ENCODE measurements around the gene UBE2E2.

UBE2E2 gene

DNA sequence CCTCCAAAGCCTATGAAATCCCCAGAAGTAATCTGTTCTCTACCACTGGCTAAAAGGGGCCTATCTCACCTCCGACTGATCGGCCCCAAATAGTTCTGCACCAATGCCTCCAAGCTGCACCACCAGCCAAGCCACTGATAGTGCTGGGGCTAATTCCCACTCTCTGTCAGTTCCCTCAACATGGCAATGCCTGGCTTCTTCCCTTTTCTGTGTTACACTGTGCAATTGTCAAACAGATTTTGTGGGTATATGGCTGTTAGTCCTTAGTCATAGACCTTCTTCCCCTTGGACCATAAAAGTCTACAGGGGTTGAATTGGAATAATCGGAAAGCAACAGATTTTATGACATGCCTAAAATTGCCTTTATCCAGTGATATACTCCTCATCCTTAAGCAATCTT is 9.3 kb upstream of the UBE2E2 start:
- Histone ChIP-seq H3K9ac (ENCODE audit: low read depth, low read length, poor library complexity, severe bottlenecking) (no peak overlapping the region), H3K4me1 (ENCODE audit: insufficient read depth, low read length, poor library complexity, severe bottlenecking) (no peaks in the 10 kb centered on the region), H3K9me3 (ENCODE audit: insufficient read depth, low read depth, low read length) (no peaks in the 10 kb centered on the region), H3K9me2 (replicated peaks; ENCODE audit: low read depth, low read length) (no peaks in the 10 kb centered on the region), H3K27me3 (ENCODE audit: insufficient read depth, low read length, poor library complexity, severe bottlenecking) (no peaks in the 10 kb centered on the region), H3K4me2 (ENCODE audit: low read depth, low read length, poor library complexity, severe bottlenecking) (no peak overlapping the region), H3K36me3 (ENCODE audit: insufficient read depth, low read length) (no peaks in the 10 kb centered on the region), H4K20me1 (ENCODE audit: insufficient read depth, low read length, poor library complexity, severe bottlenecking) (no peaks in the 10 kb centered on the region), H3K4me3 (ENCODE audit: low read length, poor library complexity, severe bottlenecking) (no peak overlapping the region), H3K79me2 (ENCODE audit: insufficient read depth, low read length) (no peaks in the 10 kb centered on the region), H2AFZ (ENCODE audit: low read length) (no peak overlapping the region), H3F3A (ENCODE audit: low read depth) (no peaks in the 10 kb centered on the region)
- TF ChIP-seq EZH2phosphoT487 (IDR thresholded peaks at IDR 0.05; ENCODE audit: borderline replicate concordance), result no peak
- TF ChIP-seq, protein P1, sequence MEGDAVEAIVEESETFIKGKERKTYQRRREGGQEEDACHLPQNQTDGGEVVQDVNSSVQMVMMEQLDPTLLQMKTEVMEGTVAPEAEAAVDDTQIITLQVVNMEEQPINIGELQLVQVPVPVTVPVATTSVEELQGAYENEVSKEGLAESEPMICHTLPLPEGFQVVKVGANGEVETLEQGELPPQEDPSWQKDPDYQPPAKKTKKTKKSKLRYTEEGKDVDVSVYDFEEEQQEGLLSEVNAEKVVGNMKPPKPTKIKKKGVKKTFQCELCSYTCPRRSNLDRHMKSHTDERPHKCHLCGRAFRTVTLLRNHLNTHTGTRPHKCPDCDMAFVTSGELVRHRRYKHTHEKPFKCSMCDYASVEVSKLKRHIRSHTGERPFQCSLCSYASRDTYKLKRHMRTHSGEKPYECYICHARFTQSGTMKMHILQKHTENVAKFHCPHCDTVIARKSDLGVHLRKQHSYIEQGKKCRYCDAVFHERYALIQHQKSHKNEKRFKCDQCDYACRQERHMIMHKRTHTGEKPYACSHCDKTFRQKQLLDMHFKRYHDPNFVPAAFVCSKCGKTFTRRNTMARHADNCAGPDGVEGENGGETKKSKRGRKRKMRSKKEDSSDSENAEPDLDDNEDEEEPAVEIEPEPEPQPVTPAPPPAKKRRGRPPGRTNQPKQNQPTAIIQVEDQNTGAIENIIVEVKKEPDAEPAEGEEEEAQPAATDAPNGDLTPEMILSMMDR (conservative IDR thresholded peaks at IDR 0.05; ENCODE audit: low read length), result no peak

DNA sequence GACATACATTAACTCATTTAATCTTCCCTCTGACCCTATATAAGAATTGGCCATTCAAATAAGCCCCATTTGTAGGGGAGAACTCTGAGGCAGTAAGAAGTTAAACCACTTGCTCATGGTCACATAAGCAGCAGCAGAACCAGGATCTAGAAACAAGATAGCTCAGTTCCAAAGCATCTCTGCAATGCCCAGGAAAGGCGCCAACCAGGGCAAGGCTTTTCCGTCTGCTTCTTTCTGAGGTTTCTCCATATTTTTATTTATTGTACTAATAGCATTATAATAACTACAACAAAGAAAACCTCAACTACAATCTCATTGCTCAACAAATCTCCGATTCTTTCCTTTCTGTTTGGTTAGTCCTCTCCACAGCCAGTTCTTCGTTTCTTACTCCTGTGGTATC is 4.3 kb upstream of the UBE2E2 start:
- TF ChIP-seq, protein P1 (conservative IDR thresholded peaks at IDR 0.05; ENCODE audit: low read length), result no peak
- TF ChIP-seq EZH2phosphoT487 (IDR thresholded peaks at IDR 0.05; ENCODE audit: borderline replicate concordance), result no peak
- Histone ChIP-seq H3K9me2 (replicated peaks; ENCODE audit: low read depth, low read length) (no peaks in the 10 kb centered on the region), H3K79me2 (ENCODE audit: insufficient read depth, low read length) (no peaks in the 10 kb centered on the region), H2AFZ (ENCODE audit: low read length) (no peak overlapping the region), H3K36me3 (ENCODE audit: insufficient read depth, low read length) (no peaks in the 10 kb centered on the region), H3K4me2 (ENCODE audit: low read depth, low read length, poor library complexity, severe bottlenecking) (no peak overlapping the region), H3K27me3 (ENCODE audit: insufficient read depth, low read length, poor library complexity, severe bottlenecking) (no peaks in the 10 kb centered on the region), H3K9ac (ENCODE audit: low read depth, low read length, poor library complexity, severe bottlenecking) (no peak overlapping the region), H3F3A (ENCODE audit: low read depth) (0 out of 2 replicates have a peak, but pooled peaks cover 5% of the 10 kb centered on the region), H3K4me3 (ENCODE audit: low read length, poor library complexity, severe bottlenecking) (no peak overlapping the region), H3K9me3 (ENCODE audit: insufficient read depth, low read depth, low read length) (no peaks in the 10 kb centered on the region), H3K4me1 (ENCODE audit: insufficient read depth, low read length, poor library complexity, severe bottlenecking) (no peaks in the 10 kb centered on the region), H4K20me1 (ENCODE audit: insufficient read depth, low read length, poor library complexity, severe bottlenecking) (no peaks in the 10 kb centered on the region)

DNA sequence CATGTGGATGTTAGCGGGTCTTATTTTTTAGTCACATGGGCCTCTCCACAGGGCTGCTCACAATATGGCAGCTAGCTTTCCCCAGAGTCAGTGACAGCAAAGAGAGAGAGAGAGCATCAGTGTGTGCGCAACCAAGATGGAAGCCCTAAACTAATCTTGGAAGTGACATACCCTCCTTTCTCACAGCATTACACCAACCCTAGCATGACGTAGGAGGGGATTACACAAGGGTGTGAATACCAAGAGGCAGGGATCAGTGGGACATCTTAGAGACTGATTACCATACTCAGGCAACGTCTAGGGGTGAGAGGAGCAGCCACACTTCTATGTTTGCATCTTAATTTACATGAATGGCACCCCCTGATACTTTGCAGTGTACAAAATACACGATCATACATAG is 3.5 kb upstream of the UBE2E2 start:
- peaks cover 6% of the 10 kb centered on the region for H3K4me1 ChIP-seq (ENCODE audit: insufficient read depth, low read length, poor library complexity, severe bottlenecking)
- H2AFZ ChIP-seq (ENCODE audit: low read length), result no peak overlapping the region
- TF ChIP-seq EZH2phosphoT487 (IDR thresholded peaks at IDR 0.05; ENCODE audit: borderline replicate concordance), result no peak
- TF ChIP-seq, protein P1 (conservative IDR thresholded peaks at IDR 0.05; ENCODE audit: low read length), result no peak
- H4K20me1 ChIP-seq (ENCODE audit: insufficient read depth, low read length, poor library complexity, severe bottlenecking), result peaks cover 2% of the 10 kb centered on the region
- no peaks in the 10 kb centered on the region for H3K9me3 ChIP-seq (ENCODE audit: insufficient read depth, low read depth, low read length)
- H3K27me3 ChIP-seq (ENCODE audit: insufficient read depth, low read length, poor library complexity, severe bottlenecking), result no peaks in the 10 kb centered on the region
- H3F3A ChIP-seq (ENCODE audit: low read depth), result 0 out of 2 replicates have a peak, but pooled peaks cover 5% of the 10 kb centered on the region
- peaks cover 6% of the 10 kb centered on the region for H3K79me2 ChIP-seq (ENCODE audit: insufficient read depth, low read length)
- no peaks in the 10 kb centered on the region for H3K36me3 ChIP-seq (ENCODE audit: insufficient read depth, low read length)
- no peaks in the 10 kb centered on the region for H3K9me2 ChIP-seq (replicated peaks; ENCODE audit: low read depth, low read length)
- H3K9ac ChIP-seq (ENCODE audit: low read depth, low read length, poor library complexity, severe bottlenecking), result no peak overlapping the region
- H3K4me3 ChIP-seq (ENCODE audit: low read length, poor library complexity, severe bottlenecking), result no peak overlapping the region
- no peak overlapping the region for H3K4me2 ChIP-seq (ENCODE audit: low read depth, low read length, poor library complexity, severe bottlenecking)
